K562 (cell line): ENCODE data around the gene EFNA2. TPM values are rescaled to one million over a fixed set of nuclear protein-coding genes. Genes with fewer than 3 reads are reported as not detected.
A peak's percentile ranks its signal among the peaks of the same experiment; 100 is the strongest.

Experiments
- ARNT ChIP-seq, 2 experiments: fragments of 450-650 bp; IDR thresholded peaks; 2 replicates each; pipeline ENCODE4 v1.6.1; 2016; ENCODE audit warnings: mild to moderate bottlenecking in 1 of 2
- FOXA1 ChIP-seq: fragments of 450-650 bp; IDR thresholded peaks from 2 replicates; pipeline ENCODE4 v1.6.1; 2016; ENCODE audit warnings: mild to moderate bottlenecking, borderline replicate concordance
- GATAD2A ChIP-seq: fragments of 450-650 bp; IDR thresholded peaks from 2 replicates; pipeline ENCODE4 v1.6.1; 2017
- HCFC1 ChIP-seq: IDR thresholded peaks from 2 replicates; pipeline ENCODE4 v1.6.1; 2012; ENCODE audit warnings: low read depth, low read length, improper control_type of control experiment
- HNRNPK ChIP-seq: fragments of 200-400 bp; formaldehyde crosslinking; IDR thresholded peaks from one replicate; pipeline ENCODE4 v1.6.1; 2018; ENCODE audit warnings: mild to moderate bottlenecking, low read depth, low read length; ENCODE audit not compliant: poor library complexity, severe bottlenecking
- LARP7 ChIP-seq: fragments of 450-650 bp; IDR thresholded peaks from 2 replicates; pipeline ENCODE4 v1.6.1; 2016
- POLR2G ChIP-seq: fragments of 200-400 bp; formaldehyde crosslinking; IDR thresholded peaks from 2 replicates; pipeline ENCODE4 v1.6.1; 2017; ENCODE audit warnings: low read depth, mild to moderate bottlenecking, antibody characterized with exemption, low read length, moderate library complexity
- RBFOX2 ChIP-seq: fragments of 200-400 bp; formaldehyde crosslinking; IDR thresholded peaks from 2 replicates; pipeline ENCODE4 v1.6.1; 2017; ENCODE audit warnings: low read depth, mild to moderate bottlenecking, low read length, moderate library complexity
- SMC3 ChIP-seq: conservative IDR thresholded peaks from 2 replicates; pipeline ENCODE4 v1.6.1; 2011; ENCODE audit warnings: low read depth, low read length, improper control_type of control experiment; ENCODE audit not compliant: insufficient read depth
- TBL1XR1 ChIP-seq, 2 experiments: IDR thresholded peaks; 2 replicates each; pipeline ENCODE4 v1.6.1; 2012; ENCODE audit warnings: improper control_type of control experiment in 2 of 2, low read length in 2 of 2, mild to moderate bottlenecking in 1 of 2
- TRIM24 ChIP-seq, 2 experiments: fragments of 450-650 bp; IDR thresholded peaks; 2 replicates each; pipeline ENCODE4 v1.6.1; 2016
- ZNF239 ChIP-seq: fragments of 250-450 bp; sonication (Bioruptor Pico); IDR thresholded peaks from 2 replicates; pipeline ENCODE4 v1.4.0; 2020; ENCODE audit warnings: mild to moderate bottlenecking
- ZNF431 ChIP-seq: sonication (generic); formaldehyde crosslinking; IDR thresholded peaks from 2 replicates; pipeline ENCODE4 v1.8.0; 2022; ENCODE audit warnings: mild to moderate bottlenecking, missing genetic modification reagents
- ZNF668 ChIP-seq: fragments of 250-450 bp; sonication (Bioruptor Pico); IDR thresholded peaks from 2 replicates; pipeline ENCODE4 v1.8.0; 2022; ENCODE audit warnings: mild to moderate bottlenecking, inconsistent platforms
- ZNF696 ChIP-seq: fragments of 250-450 bp; sonication (Bioruptor Pico); conservative IDR thresholded peaks from 2 replicates; pipeline ENCODE4 v1.4.0; 2020; ENCODE audit warnings: mild to moderate bottlenecking, moderate library complexity
- ZSCAN32 ChIP-seq: fragments of 450-650 bp; formaldehyde crosslinking; IDR thresholded peaks from 2 replicates; pipeline ENCODE4 v1.4.0; 2020; ENCODE audit warnings: mild to moderate bottlenecking, moderate library complexity
- polyA plus RNA-seq, 8 experiments: library from polyadenylated mRNA; depleted of rRNA in 4 of 8; stranded (reverse) in 5 of 8; unstranded in 3 of 8; fragments of >200 nt; fragmentation: Nextera tagmentation in 2 of 8; fragmentation: Illumina TruSeq in 1 of 8; extraction: Ambion mirVana in 2 of 8; extraction: Trizol in 1 of 8; gene quantifications; 2 replicates each; pipeline versions ENCODE4 v1.2.1 to v1.2.3, GENCODE V29; 2011 to 2014; ENCODE audit warnings: inconsistent platforms in 1 of 8, missing spikeins in 1 of 8
- total RNA-seq, 7 experiments: library from RNA; depleted of rRNA in 6 of 7; stranded (reverse); fragments of >200 nt in 6 of 7; fragmentation: Illumina TruSeq in 2 of 7; extraction: Trizol in 2 of 7; gene quantifications; 2 replicates each; pipeline versions ENCODE4 v1.2.1 to v1.2.3, GENCODE V29; 2011 to 2021; ENCODE audit warnings: low replicate concordance in 1 of 7
- TF ChIP-seq, protein P1 (sequence below), 2 experiments: IDR thresholded peaks; 2 replicates each; pipeline ENCODE4 v1.6.1; 2011; ENCODE audit warnings: borderline replicate concordance in 1 of 2, control low read depth in 1 of 2, low read depth in 1 of 2, low read length in 1 of 2, mild to moderate bottlenecking in 1 of 2, mixed read lengths in 1 of 2, moderate library complexity in 1 of 2; ENCODE audit not compliant: insufficient read depth in 1 of 2, insufficient read length in 1 of 2, poor library complexity in 1 of 2, severe bottlenecking in 1 of 2; ENCODE audit errors: extremely low read depth in 1 of 2
- TF ChIP-seq, protein P2 (sequence below): fragments of 250-450 bp; sonication (Bioruptor Pico); IDR thresholded peaks from 2 replicates; pipeline ENCODE4 v1.5.0; 2021
- TF ChIP-seq, protein P3 (sequence below): sonication (generic); formaldehyde crosslinking; IDR thresholded peaks from 2 replicates; pipeline ENCODE4 v1.8.1; 2023; ENCODE audit warnings: mild to moderate bottlenecking, missing genetic modification reagents, moderate library complexity
- TF ChIP-seq, protein P4 (sequence below): fragments of 200-800 bp; sonication (Bioruptor generic); IDR thresholded peaks from 2 replicates; pipeline ENCODE4 v1.6.1; 2017; ENCODE audit warnings: missing genetic modification characterization, missing compliant biosample characterization
- TF ChIP-seq, protein P5 (sequence below): fragments of 250-450 bp; sonication (Bioruptor Pico); IDR thresholded peaks from 2 replicates; pipeline ENCODE4 v1.4.0; 2020
- TF ChIP-seq, protein P6 (sequence below): fragments of 200-800 bp; sonication (Bioruptor generic); IDR thresholded peaks from 2 replicates; pipeline ENCODE4 v1.6.1; 2017; ENCODE audit warnings: missing genetic modification characterization, missing compliant biosample characterization

EFNA2 gene
- total and polyA plus RNA-seq, 9 of the 15 experiments (the other 6 are each of a cell fraction or from before 2014, with no cell fraction given) = 0.11 to 0.44 (median 0.15) TPM; not detected in 6

DNA sequence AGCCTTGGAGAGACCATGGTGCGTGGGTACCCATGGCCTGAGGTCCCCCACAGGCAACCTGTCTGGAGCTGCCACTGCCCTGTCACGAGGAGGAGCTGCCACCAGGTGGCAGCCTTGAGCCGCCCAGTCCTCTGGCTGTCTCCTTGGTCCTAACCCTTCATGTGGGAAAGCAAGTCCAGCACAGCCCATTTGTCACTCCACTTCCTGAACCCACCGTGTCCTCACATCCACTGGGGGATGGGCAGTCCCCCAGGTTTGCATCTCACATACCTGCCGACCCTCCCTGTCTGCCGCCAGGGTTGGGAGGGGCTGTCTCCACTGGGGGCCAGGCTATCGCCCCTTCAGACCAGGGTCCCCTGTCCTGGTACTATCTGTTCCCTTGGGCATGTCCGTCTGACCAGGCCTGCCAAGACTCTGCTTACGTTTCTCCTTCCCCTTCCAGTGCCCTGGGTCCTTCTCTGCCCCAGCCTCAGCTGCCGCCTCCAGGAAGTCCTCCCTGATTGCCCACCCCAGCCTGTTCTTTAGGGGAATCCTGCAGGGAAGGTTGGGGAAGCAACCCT lies 5.8 kb upstream of the EFNA2 start (continued):
- TF ChIP-seq, protein P1, sequence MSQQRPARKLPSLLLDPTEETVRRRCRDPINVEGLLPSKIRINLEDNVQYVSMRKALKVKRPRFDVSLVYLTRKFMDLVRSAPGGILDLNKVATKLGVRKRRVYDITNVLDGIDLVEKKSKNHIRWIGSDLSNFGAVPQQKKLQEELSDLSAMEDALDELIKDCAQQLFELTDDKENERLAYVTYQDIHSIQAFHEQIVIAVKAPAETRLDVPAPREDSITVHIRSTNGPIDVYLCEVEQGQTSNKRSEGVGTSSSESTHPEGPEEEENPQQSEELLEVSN (IDR thresholded peaks at IDR 0.05; ENCODE audit: borderline replicate concordance in 1 of 2, extremely low read depth in 1 of 2, insufficient read depth in 1 of 2, insufficient read length in 1 of 2, low read depth in 1 of 2, low read length in 1 of 2, poor library complexity in 1 of 2, severe bottlenecking in 1 of 2) = peak in 1 of 2 experiments; percentile 11
- TF ChIP-seq, protein P2, sequence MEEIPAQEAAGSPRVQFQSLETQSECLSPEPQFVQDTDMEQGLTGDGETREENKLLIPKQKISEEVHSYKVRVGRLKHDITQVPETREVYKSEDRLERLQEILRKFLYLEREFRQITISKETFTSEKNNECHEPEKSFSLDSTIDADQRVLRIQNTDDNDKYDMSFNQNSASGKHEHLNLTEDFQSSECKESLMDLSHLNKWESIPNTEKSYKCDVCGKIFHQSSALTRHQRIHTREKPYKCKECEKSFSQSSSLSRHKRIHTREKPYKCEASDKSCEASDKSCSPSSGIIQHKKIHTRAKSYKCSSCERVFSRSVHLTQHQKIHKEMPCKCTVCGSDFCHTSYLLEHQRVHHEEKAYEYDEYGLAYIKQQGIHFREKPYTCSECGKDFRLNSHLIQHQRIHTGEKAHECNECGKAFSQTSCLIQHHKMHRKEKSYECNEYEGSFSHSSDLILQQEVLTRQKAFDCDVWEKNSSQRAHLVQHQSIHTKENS (CRISPR knock-in tag) = no peak
- TF ChIP-seq, protein P3, sequence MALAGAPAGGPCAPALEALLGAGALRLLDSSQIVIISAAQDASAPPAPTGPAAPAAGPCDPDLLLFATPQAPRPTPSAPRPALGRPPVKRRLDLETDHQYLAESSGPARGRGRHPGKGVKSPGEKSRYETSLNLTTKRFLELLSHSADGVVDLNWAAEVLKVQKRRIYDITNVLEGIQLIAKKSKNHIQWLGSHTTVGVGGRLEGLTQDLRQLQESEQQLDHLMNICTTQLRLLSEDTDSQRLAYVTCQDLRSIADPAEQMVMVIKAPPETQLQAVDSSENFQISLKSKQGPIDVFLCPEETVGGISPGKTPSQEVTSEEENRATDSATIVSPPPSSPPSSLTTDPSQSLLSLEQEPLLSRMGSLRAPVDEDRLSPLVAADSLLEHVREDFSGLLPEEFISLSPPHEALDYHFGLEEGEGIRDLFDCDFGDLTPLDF (CRISPR knock-in tag) = no peak
- TF ChIP-seq FOXA1 (no peak), LARP7 (peak; percentile 58; the same call in 1 of the 2 replicates), ZNF668 (CRISPR knock-in tag) (no peak), RBFOX2 (no peak), TRIM24 (IDR thresholded peaks at IDR 0.05) (no peak), ZNF696 (no peak), GATAD2A (no peak), POLR2G (no peak), ZSCAN32 (CRISPR knock-in tag) (no peak), ARNT (IDR thresholded peaks at IDR 0.05) (no peak), HNRNPK (no peak), ZNF431 (CRISPR knock-in tag) (no peak), ZNF239 (CRISPR knock-in tag) (no peak), TBL1XR1 (IDR thresholded peaks at IDR 0.05; ENCODE audit: low read length in 2 of 2) (no peak), SMC3 (peak; percentile 92), HCFC1 (no peak)
- TF ChIP-seq, protein P4, sequence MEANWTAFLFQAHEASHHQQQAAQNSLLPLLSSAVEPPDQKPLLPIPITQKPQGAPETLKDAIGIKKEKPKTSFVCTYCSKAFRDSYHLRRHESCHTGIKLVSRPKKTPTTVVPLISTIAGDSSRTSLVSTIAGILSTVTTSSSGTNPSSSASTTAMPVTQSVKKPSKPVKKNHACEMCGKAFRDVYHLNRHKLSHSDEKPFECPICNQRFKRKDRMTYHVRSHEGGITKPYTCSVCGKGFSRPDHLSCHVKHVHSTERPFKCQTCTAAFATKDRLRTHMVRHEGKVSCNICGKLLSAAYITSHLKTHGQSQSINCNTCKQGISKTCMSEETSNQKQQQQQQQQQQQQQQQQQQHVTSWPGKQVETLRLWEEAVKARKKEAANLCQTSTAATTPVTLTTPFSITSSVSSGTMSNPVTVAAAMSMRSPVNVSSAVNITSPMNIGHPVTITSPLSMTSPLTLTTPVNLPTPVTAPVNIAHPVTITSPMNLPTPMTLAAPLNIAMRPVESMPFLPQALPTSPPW (CRISPR knock-in tag) = 0 out of 2 replicates have a peak, but pooled peaks have one; percentile 12
- TF ChIP-seq, protein P5, sequence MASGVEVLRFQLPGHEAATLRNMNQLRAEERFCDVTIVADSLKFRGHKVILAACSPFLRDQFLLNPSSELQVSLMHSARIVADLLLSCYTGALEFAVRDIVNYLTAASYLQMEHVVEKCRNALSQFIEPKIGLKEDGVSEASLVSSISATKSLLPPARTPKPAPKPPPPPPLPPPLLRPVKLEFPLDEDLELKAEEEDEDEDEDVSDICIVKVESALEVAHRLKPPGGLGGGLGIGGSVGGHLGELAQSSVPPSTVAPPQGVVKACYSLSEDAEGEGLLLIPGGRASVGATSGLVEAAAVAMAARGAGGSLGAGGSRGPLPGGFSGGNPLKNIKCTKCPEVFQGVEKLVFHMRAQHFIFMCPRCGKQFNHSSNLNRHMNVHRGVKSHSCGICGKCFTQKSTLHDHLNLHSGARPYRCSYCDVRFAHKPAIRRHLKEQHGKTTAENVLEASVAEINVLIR (CRISPR knock-in tag) = no peak
- TF ChIP-seq, protein P6, sequence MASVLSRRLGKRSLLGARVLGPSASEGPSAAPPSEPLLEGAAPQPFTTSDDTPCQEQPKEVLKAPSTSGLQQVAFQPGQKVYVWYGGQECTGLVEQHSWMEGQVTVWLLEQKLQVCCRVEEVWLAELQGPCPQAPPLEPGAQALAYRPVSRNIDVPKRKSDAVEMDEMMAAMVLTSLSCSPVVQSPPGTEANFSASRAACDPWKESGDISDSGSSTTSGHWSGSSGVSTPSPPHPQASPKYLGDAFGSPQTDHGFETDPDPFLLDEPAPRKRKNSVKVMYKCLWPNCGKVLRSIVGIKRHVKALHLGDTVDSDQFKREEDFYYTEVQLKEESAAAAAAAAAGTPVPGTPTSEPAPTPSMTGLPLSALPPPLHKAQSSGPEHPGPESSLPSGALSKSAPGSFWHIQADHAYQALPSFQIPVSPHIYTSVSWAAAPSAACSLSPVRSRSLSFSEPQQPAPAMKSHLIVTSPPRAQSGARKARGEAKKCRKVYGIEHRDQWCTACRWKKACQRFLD (CRISPR knock-in tag) = no peak
